Right lobe of liver (tissue), 4 donors: ENCODE data around the gene CEMIP2.

Experiments used
- POLR2A ChIP-seq: fragments of 450-650 bp; IDR thresholded peaks from one replicate; pipeline ENCODE4 v1.6.1; 2017; ENCODE audit warnings: antibody characterized with exemption, mild to moderate bottlenecking
- TF ChIP-seq, protein P1 (sequence below), 4 donors: fragments of 200-600 bp in 3 of 4; fragments of 450-650 bp in 1 of 4; IDR thresholded peaks; one replicate each; pipeline versions ENCODE4 v1.5.1 to v1.8.0; 2016 to 2022; ENCODE audit warnings: antibody characterized with exemption in 4 of 4, mild to moderate bottlenecking in 2 of 4
- donor health status: DM: no; HTN: no; CAD: no.
- donor health status: DM: no; HTN: no; CAD: no.
- donor health status: DM: no; HTN: yes; CAD: no.

DNA sequence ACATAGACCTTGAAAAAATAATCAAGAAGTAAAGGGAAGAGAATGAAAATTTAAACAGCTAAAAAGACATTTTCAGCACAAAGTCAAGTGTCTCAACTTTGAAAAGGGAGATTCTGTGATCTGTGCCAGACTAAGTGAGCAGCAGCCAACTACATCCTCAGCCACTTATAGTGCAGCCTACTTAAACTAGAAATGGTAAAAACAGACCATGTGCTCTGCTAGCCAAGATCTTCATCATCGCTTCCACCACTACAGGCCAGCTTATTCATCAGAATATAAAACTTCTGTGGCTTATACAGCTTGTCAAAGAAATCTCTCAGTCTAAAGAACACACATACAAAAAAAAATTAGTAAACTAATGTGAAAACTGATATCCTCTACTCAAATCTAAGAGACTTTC lies 63.5 kb downstream of the CEMIP2 start:
- TF ChIP-seq POLR2A = no peak
- TF ChIP-seq, protein P1, sequence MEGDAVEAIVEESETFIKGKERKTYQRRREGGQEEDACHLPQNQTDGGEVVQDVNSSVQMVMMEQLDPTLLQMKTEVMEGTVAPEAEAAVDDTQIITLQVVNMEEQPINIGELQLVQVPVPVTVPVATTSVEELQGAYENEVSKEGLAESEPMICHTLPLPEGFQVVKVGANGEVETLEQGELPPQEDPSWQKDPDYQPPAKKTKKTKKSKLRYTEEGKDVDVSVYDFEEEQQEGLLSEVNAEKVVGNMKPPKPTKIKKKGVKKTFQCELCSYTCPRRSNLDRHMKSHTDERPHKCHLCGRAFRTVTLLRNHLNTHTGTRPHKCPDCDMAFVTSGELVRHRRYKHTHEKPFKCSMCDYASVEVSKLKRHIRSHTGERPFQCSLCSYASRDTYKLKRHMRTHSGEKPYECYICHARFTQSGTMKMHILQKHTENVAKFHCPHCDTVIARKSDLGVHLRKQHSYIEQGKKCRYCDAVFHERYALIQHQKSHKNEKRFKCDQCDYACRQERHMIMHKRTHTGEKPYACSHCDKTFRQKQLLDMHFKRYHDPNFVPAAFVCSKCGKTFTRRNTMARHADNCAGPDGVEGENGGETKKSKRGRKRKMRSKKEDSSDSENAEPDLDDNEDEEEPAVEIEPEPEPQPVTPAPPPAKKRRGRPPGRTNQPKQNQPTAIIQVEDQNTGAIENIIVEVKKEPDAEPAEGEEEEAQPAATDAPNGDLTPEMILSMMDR (IDR thresholded peaks at IDR 0.05) = no peak
